HepG2 (cell line): ENCODE results near the gene FAM120AOS. TPM values are rescaled to one million over a fixed set of nuclear protein-coding genes. Genes with fewer than 3 reads are reported as not detected.

Experiments
- RFXAP ChIP-seq: sonication (generic); formaldehyde crosslinking; IDR thresholded peaks from 2 replicates; pipeline ENCODE4 v1.4.0; 2020; ENCODE audit warnings: missing genetic modification reagents, borderline replicate concordance
- ZNF556 ChIP-seq: sonication (generic); formaldehyde crosslinking; IDR thresholded peaks from 2 replicates; pipeline ENCODE4 v1.4.0; 2020; ENCODE audit warnings: mild to moderate bottlenecking, missing genetic modification reagents, borderline replicate concordance
- polyA plus RNA-seq, 8 experiments: library from polyadenylated mRNA; depleted of rRNA in 3 of 8; stranded (reverse) in 7 of 8; unstranded in 1 of 8; fragments of >200 nt; fragmentation: Illumina TruSeq in 4 of 8; extraction: Trizol in 4 of 8; gene quantifications; 2 replicates each; pipeline versions ENCODE4 v1.2.1 to v1.2.3, GENCODE V29; 2011 to 2016; ENCODE audit warnings: low read depth in 4 of 8, missing spikeins in 1 of 8, mixed read lengths in 1 of 8; ENCODE audit not compliant: insufficient read depth in 1 of 8
- total RNA-seq, 5 experiments: library from RNA; depleted of rRNA; stranded (reverse); fragments of >200 nt; fragmentation: Illumina TruSeq; extraction: Trizol; gene quantifications; 2 replicates each; pipeline ENCODE4 v1.2.3, GENCODE V29; 2016; ENCODE audit warnings: low read depth in 1 of 5
- TF ChIP-seq, protein P1 (sequence below): sonication (generic); formaldehyde crosslinking; IDR thresholded peaks from 2 replicates; pipeline ENCODE4 v1.8.1; 2022; ENCODE audit warnings: low read depth, mild to moderate bottlenecking, missing genetic modification reagents
- TF ChIP-seq, protein P2 (sequence below): sonication (generic); formaldehyde crosslinking; IDR thresholded peaks from 2 replicates; pipeline ENCODE4; 2020; ENCODE audit warnings: missing genetic modification reagents, mild to moderate bottlenecking, borderline replicate concordance
- TF ChIP-seq, protein P3 (sequence below): sonication (generic); formaldehyde crosslinking; IDR thresholded peaks from one replicate; pipeline ENCODE4 v1.5.1; 2020; ENCODE audit warnings: mild to moderate bottlenecking, missing genetic modification reagents; ENCODE audit errors: not compliant biosample characterization
- TF ChIP-seq, protein P4 (sequence below), 2 experiments: sonication (generic) in 1 of 2; formaldehyde crosslinking in 1 of 2; IDR thresholded peaks; 2 replicates each; pipeline versions ENCODE4 v1.4.0 to v1.6.1; 2016 to 2020; ENCODE audit warnings: borderline replicate concordance in 1 of 2, low read depth in 1 of 2, mild to moderate bottlenecking in 1 of 2, missing genetic modification reagents in 1 of 2

The FAM120AOS gene
- total and polyA plus RNA-seq, 2 of the 13 experiments (the other 11 are each of a cell fraction or from before 2014, with no cell fraction given): 28.2 to 34.6 TPM

DNA sequence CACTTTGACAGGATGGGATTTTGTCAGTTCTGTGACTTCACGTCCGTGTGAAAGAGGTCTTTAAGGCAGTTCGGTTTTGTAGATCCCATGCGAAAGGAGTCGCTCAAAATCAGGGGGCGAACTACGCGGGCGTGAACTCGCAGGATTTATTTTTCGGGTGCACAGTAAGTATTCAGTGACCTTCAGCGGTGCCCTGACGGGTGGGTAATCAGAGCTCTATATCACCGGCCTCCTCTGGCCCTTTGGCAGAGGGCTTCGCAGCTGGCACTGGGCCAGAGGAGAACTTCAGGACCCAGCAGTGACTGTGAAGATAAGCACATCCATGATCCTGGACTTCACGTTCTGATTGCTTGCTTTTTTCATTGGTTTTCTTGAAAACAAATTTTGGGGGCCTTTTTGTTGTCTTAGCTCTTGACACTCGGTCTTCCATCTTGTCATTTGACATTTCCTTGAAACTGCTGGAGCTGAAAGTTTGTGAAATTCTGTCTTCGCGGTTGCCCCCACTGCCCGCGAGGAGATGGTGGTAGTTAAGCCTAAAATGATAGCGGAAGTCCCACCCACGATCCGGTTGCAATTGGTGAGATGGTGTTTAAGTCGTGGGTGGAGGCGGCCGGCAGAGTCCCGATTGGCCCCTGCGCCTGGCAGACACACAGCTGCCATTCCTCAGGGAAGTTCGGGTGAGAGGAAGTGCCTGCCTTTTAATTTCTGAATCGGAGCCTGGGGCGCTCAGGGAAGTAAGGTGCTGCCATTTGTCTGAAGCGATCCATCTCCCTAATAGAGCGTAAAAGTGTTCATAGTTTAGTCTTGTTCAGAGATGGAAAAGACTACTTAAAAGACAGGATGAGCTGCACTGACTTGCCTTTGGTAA is at the start of gene FAM120AOS (continued):
- TF ChIP-seq, protein P1, sequence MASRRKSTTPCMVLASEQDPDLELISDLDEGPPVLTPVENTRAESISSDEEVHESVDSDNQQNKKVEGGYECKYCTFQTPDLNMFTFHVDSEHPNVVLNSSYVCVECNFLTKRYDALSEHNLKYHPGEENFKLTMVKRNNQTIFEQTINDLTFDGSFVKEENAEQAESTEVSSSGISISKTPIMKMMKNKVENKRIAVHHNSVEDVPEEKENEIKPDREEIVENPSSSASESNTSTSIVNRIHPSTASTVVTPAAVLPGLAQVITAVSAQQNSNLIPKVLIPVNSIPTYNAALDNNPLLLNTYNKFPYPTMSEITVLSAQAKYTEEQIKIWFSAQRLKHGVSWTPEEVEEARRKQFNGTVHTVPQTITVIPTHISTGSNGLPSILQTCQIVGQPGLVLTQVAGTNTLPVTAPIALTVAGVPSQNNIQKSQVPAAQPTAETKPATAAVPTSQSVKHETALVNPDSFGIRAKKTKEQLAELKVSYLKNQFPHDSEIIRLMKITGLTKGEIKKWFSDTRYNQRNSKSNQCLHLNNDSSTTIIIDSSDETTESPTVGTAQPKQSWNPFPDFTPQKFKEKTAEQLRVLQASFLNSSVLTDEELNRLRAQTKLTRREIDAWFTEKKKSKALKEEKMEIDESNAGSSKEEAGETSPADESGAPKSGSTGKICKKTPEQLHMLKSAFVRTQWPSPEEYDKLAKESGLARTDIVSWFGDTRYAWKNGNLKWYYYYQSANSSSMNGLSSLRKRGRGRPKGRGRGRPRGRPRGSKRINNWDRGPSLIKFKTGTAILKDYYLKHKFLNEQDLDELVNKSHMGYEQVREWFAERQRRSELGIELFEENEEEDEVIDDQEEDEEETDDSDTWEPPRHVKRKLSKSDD: no peak
- TF ChIP-seq, protein P2, sequence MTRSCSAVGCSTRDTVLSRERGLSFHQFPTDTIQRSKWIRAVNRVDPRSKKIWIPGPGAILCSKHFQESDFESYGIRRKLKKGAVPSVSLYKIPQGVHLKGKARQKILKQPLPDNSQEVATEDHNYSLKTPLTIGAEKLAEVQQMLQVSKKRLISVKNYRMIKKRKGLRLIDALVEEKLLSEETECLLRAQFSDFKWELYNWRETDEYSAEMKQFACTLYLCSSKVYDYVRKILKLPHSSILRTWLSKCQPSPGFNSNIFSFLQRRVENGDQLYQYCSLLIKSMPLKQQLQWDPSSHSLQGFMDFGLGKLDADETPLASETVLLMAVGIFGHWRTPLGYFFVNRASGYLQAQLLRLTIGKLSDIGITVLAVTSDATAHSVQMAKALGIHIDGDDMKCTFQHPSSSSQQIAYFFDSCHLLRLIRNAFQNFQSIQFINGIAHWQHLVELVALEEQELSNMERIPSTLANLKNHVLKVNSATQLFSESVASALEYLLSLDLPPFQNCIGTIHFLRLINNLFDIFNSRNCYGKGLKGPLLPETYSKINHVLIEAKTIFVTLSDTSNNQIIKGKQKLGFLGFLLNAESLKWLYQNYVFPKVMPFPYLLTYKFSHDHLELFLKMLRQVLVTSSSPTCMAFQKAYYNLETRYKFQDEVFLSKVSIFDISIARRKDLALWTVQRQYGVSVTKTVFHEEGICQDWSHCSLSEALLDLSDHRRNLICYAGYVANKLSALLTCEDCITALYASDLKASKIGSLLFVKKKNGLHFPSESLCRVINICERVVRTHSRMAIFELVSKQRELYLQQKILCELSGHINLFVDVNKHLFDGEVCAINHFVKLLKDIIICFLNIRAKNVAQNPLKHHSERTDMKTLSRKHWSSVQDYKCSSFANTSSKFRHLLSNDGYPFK: no peak
- TF ChIP-seq, protein P3, sequence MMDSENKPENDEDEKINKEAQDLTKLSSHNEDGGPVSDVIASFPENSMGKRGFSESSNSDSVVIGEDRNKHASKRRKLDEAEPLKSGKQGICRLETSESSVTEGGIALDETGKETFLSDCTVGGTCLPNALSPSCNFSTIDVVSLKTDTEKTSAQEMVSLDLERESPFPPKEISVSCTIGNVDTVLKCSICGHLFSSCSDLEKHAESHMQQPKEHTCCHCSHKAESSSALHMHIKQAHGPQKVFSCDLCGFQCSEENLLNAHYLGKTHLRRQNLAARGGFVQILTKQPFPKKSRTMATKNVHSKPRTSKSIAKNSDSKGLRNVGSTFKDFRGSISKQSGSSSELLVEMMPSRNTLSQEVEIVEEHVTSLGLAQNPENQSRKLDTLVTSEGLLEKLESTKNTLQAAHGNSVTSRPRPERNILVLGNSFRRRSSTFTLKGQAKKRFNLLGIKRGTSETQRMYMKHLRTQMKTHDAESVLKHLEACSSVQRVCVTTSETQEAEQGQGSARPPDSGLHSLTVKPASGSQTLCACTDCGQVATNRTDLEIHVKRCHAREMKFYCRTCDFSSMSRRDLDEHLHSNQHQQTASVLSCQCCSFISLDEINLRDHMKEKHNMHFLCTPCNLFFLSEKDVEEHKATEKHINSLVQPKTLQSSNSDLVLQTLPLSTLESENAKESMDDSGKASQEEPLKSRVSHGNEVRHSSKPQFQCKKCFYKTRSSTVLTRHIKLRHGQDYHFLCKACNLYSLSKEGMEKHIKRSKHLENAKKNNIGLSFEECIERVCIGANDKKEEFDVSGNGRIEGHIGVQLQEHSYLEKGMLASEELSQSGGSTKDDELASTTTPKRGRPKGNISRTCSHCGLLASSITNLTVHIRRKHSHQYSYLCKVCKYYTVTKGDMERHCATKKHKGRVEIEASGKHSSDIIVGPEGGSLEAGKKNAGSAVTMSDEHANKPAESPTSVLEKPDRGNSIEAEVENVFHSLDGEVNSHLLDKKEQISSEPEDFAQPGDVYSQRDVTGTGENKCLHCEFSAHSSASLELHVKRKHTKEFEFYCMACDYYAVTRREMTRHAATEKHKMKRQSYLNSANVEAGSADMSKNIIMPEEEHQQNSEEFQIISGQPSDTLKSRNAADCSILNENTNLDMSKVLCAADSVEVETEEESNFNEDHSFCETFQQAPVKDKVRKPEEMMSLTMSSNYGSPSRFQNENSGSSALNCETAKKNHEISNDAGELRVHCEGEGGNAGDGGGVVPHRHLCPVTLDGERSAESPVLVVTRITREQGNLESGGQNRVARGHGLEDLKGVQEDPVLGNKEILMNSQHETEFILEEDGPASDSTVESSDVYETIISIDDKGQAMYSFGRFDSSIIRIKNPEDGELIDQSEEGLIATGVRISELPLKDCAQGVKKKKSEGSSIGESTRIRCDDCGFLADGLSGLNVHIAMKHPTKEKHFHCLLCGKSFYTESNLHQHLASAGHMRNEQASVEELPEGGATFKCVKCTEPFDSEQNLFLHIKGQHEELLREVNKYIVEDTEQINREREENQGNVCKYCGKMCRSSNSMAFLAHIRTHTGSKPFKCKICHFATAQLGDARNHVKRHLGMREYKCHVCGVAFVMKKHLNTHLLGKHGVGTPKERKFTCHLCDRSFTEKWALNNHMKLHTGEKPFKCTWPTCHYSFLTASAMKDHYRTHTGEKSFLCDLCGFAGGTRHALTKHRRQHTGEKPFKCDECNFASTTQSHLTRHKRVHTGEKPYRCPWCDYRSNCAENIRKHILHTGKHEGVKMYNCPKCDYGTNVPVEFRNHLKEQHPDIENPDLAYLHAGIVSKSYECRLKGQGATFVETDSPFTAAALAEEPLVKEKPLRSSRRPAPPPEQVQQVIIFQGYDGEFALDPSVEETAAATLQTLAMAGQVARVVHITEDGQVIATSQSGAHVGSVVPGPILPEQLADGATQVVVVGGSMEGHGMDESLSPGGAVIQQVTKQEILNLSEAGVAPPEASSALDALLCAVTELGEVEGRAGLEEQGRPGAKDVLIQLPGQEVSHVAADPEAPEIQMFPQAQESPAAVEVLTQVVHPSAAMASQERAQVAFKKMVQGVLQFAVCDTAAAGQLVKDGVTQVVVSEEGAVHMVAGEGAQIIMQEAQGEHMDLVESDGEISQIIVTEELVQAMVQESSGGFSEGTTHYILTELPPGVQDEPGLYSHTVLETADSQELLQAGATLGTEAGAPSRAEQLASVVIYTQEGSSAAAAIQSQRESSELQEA: no peak
- TF ChIP-seq RFXAP (CRISPR knock-in tag) (no peak), ZNF556 (CRISPR knock-in tag) (no peak; the same call in 1 of the 2 replicates)
- TF ChIP-seq, protein P4, sequence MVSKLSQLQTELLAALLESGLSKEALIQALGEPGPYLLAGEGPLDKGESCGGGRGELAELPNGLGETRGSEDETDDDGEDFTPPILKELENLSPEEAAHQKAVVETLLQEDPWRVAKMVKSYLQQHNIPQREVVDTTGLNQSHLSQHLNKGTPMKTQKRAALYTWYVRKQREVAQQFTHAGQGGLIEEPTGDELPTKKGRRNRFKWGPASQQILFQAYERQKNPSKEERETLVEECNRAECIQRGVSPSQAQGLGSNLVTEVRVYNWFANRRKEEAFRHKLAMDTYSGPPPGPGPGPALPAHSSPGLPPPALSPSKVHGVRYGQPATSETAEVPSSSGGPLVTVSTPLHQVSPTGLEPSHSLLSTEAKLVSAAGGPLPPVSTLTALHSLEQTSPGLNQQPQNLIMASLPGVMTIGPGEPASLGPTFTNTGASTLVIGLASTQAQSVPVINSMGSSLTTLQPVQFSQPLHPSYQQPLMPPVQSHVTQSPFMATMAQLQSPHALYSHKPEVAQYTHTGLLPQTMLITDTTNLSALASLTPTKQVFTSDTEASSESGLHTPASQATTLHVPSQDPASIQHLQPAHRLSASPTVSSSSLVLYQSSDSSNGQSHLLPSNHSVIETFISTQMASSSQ (IDR thresholded peaks at IDR 0.05; ENCODE audit: low read depth): no peak
- TF ChIP-seq, protein P4 (CRISPR knock-in tag; IDR thresholded peaks at IDR 0.05; ENCODE audit: borderline replicate concordance): no peak
